RPMI7951 (cell line): Measurements from ENCODE around the gene PRKCB. TPM values are rescaled to one million over a fixed set of nuclear protein-coding genes. Genes with fewer than 3 reads are reported as not detected.
"Not testable (repeated sequence)": the region's sequence is repeated elsewhere in the genome, so short reads cannot be mapped to it uniquely, and the experiment has no call there.

ENCODE experiments used
- DNase-seq: peaks from one replicate; pipeline ENCODE4 v3.0.0-alpha.2; 2012; ENCODE audit warnings: low read depth
- total RNA-seq: library from RNA; depleted of rRNA; stranded (reverse); fragments of >200 nt; shearing (Covaris generic); gene quantifications from 2 replicates; pipeline ENCODE4 v1.2.3, GENCODE V29; 2014

The PRKCB gene
- total RNA-seq, 1 experiment from 2014 or later, result not detected

- DNase-seq, result no peak
Observed at GRCh38 chr16:24132048-24132796, 296.4 kb downstream of the PRKCB start.

GRCh38 chr16:24132797-24133155 is 297.0 kb downstream of the PRKCB start:
- DNase-seq, result no peak

GRCh38 chr16:24135624-24136565 is 300.1 kb downstream of the PRKCB start:
- no peak for DNase-seq

- no peak for DNase-seq
Observed at GRCh38 chr16:24138024-24138423, 302.2 kb downstream of the PRKCB start.

DNA sequence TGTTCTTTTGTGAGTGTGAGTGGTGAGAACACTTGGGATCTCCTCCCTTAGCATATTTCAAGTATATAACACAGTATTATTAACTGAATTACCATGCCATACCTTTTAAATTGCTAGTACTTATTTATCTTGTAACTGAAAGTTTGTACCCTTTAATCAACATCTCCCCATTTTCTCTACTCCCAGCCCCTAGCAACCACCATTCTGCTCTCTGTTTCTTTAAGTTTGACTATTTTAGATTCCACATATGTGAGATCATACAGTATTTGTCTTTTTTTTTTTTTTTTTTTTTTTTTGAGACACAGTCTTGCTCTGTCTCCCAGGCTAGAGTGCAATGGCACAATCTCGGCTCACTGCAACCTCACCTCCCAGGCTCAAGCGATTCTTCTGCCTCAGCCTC is 302.8 kb downstream of the PRKCB start:
- DNase-seq, result no peak

- no peak for DNase-seq
Observed at GRCh38 chr16:24139282-24139681, 303.5 kb downstream of the PRKCB start.

DNA sequence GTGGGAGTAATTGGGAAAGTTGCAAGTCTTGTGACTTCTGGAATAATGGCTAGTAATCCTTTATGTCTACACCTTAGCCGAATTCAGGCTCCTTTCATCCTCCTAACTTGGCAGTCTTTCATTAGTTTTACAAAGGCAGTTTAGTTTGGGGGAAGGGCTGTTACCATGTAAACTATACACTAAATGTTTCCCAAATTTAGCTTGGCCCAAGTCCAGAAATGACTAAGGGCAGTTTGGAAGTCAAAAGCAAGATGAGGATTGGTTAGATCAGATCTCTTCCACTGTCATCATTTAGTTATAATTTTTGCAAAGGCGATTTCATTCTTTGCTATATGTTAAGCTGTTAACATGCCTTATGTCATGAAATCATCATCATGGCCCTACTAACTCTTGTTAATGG is 304.9 kb downstream of the PRKCB start:
- DNase-seq, result no peak

GRCh38 chr16:24141466-24141865 is 305.7 kb downstream of the PRKCB start:
- no peak for DNase-seq

- no peak for DNase-seq
Observed at GRCh38 chr16:24141917-24142316, 306.1 kb downstream of the PRKCB start.

DNA sequence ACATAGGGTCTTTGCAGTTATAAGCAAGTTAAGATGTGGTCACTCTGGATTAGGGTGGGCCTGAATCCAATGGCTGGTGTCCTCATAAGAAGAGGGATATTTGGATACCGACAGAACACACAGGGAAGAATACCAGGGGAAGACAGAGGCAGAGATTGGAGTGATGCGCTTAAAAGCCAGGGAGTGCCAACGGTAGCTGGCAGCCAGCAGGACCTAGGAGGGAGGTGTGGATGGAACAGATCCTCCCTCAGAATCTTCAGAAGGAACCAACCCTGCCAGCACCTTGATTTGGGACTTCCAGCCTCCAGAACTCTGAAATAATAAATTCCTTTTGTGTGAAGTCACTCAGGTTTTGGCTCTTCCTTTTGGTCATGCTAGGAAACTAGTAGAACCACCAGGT is 310.1 kb downstream of the PRKCB start:
- no peak for DNase-seq

DNA sequence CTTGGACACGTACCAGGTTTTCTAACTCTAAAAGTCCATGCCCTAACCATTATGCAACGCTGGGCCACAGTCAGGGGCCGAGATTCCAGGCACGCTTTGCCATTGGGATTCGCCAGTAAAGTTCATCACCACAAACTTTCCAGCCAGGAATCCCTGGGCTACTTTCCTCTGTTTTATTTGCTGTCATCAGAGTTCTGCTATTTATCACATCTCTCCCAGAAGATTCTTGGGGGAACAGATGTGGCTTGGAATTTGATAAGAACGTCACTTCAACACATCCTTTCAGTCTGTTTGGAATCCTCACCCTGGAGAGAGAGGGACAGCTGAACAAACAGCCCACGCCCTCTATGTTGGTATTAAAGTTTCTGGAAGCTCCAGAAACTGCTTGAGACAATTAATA is 310.7 kb downstream of the PRKCB start:
- DNase-seq, result peak; percentile 1

DNA sequence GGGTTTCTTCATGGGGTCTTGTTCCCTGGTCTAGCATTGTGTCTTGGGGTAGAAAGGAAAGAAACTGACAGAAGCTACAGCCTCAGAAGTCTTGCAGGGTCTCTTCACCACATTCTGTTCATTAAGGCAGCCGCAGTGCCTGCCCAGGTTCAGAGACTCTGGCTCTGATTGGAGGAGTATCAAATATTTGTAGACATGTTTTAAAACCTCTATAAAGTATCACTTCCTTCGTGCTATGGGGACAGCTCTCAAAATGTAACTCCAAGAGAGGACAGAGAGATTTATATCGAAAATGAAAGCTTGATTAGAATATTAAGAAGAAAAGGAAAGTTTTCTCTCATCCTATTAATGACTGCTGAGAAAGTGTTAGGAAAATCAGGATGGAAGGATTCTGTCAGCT is 313.3 kb downstream of the PRKCB start:
- DNase-seq, result no peak

DNA sequence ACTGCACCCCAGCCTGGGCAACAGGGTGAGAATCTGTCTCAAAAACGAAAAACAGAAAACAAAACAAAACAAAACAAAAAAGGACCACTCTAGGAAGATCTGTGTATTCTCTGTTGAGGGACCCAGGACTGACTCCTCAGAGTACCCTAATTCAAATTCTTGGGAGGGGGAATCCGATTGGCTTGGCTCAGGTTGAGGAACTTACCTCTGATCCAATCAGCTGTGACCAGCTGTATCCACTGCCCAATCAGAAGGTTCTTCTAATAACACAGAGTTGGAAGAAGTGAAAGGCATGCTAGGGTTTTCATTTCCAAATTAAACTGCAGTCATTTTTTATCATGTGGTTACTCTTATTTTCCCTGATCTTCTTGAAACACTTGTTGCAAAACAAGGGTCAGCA is 314.5 kb downstream of the PRKCB start:
- no peak for DNase-seq

- DNase-seq, result peak; percentile 62
Observed at GRCh38 chr16:24151482-24151939, 315.7 kb downstream of the PRKCB start.

GRCh38 chr16:24152048-24152447 is 316.3 kb downstream of the PRKCB start:
- DNase-seq, result not testable (repeated sequence)

- no peak for DNase-seq
Observed at GRCh38 chr16:24152826-24153225, 317.0 kb downstream of the PRKCB start.

DNA sequence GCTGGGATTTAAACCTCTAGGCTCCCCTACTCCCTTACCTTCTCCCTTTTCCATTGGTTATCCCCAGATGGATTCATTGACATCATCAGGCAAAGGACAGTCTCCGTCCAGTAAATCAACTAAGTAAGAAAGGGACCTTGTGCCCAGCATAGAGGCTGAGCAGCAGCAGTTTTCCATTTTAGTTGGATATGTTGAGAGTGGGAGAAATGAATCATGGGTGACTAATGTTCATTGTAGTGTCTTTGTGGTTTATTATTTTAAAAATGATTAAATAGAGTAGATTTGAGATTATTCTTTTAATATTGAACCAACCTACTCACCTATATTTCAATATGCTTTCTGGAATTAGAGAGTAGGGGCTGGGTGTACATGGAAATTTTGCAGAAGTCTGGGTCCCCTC is 321.0 kb downstream of the PRKCB start:
- DNase-seq, result no peak

- no peak for DNase-seq
Observed at GRCh38 chr16:24163935-24164334, 328.2 kb downstream of the PRKCB start.

GRCh38 chr16:24164416-24164815 is 328.6 kb downstream of the PRKCB start:
- no peak for DNase-seq

- no peak for DNase-seq
Observed at GRCh38 chr16:24165273-24165672, 329.5 kb downstream of the PRKCB start.

- DNase-seq, result no peak
Observed at GRCh38 chr16:24166661-24167528, 331.1 kb downstream of the PRKCB start.

- DNase-seq, result no peak
Observed at GRCh38 chr16:24168856-24169255, 333.1 kb downstream of the PRKCB start.
